Spleen (tissue), 11 donors: Measurements from ENCODE around the gene FBLN7. TPM values are rescaled to one million over a fixed set of nuclear protein-coding genes. Genes with fewer than 3 reads are reported as not detected.

Experiments
- DNase-seq: peaks from one replicate; pipeline ENCODE4 v3.0.0-alpha.2; 2020
- H3K27ac ChIP-seq, 8 donors: fragments of 200-600 bp; sonication (generic) in 7 of 8; 1 replicate in 4 of 8; 2 replicates in 4 of 8; pipeline versions ENCODE4 v1.5.0 to v1.8.0; 2016 to 2021; ENCODE audit warnings: inconsistent platforms in 4 of 8, mild to moderate bottlenecking in 4 of 8, moderate library complexity in 1 of 8
- H3K27me3 ChIP-seq, 7 donors: fragments of 200-600 bp; sonication (generic) in 6 of 7; replicated peaks in 1 of 7; 1 replicate in 4 of 7; 2 replicates in 3 of 7; pipeline versions ENCODE4 v1.5.0 to v1.8.0; 2016 to 2021; ENCODE audit warnings: inconsistent platforms in 3 of 7, mild to moderate bottlenecking in 1 of 7
- H3K36me3 ChIP-seq, 6 donors: fragments of 200-600 bp; sonication (generic) in 5 of 6; 1 replicate in 4 of 6; 2 replicates in 2 of 6; pipeline versions ENCODE4 v1.5.0 to v1.8.0; 2016 to 2021; ENCODE audit warnings: inconsistent platforms in 2 of 6
- H3K4me1 ChIP-seq, 6 donors: fragments of 200-600 bp; sonication (generic) in 5 of 6; 1 replicate in 3 of 6; 2 replicates in 3 of 6; pipeline versions ENCODE4 v1.5.0 to v1.8.0; 2016 to 2021; ENCODE audit warnings: inconsistent platforms in 3 of 6
- H3K4me3 ChIP-seq, 8 donors: fragments of 200-600 bp; sonication (generic) in 7 of 8; 1 replicate in 4 of 8; 2 replicates in 4 of 8; pipeline versions ENCODE4 v1.5.0 to v1.8.0; 2016 to 2021; ENCODE audit warnings: inconsistent platforms in 4 of 8, mild to moderate bottlenecking in 4 of 8, moderate library complexity in 2 of 8
- H3K9me3 ChIP-seq, 8 donors: fragments of 200-600 bp; sonication (generic) in 7 of 8; 1 replicate in 4 of 8; 2 replicates in 4 of 8; pipeline versions ENCODE4 v1.5.0 to v1.8.0; 2016 to 2021; ENCODE audit warnings: inconsistent platforms in 4 of 8
- CTCF ChIP-seq, 11 experiments: fragments of 200-600 bp in 7 of 11; fragments of 450-650 bp in 4 of 11; sonication (generic) in 4 of 11; IDR thresholded peaks in 8 of 11; conservative IDR thresholded peaks in 3 of 11; 1 replicate in 7 of 11; 2 replicates in 4 of 11; pipeline versions ENCODE4 v1.4.0 to v1.8.0; 2016 to 2021; ENCODE audit warnings: antibody characterized with exemption in 11 of 11, inconsistent platforms in 4 of 11, mild to moderate bottlenecking in 1 of 11
- POLR2A ChIP-seq, 3 donors: fragments of 450-650 bp; IDR thresholded peaks; one replicate each; pipeline ENCODE4 v1.5.1; 2017; ENCODE audit warnings: antibody characterized with exemption in 3 of 3, mild to moderate bottlenecking in 1 of 3
- POLR2AphosphoS5 ChIP-seq, 3 donors: sonication (generic); formaldehyde crosslinking; IDR thresholded peaks; one replicate each; pipeline ENCODE4 v1.5.1; 2017; ENCODE audit warnings: antibody characterized with exemption in 3 of 3
- WGBS, 5 donors: extraction: QIAGEN DNeasy Blood & Tissue Kit in 3 of 5; methylation state at CpG; one replicate each; pipeline versions ENCODE4 v1.1.5 to v1.1.7; 2013 to 2018; 5-methylcytosine and 5-hydroxymethylcytosine counted together
- intact Hi-C: fragments of 100-400 bp; cut with DNase I; formaldehyde crosslinking; loops from one replicate; pipeline ENCODE4 v1.15.0; 2023; ENCODE audit warnings: low total_unique reads
- polyA plus RNA-seq, 3 donors: library from polyadenylated mRNA; stranded (reverse); fragments of 200-250 nt; gene quantifications; one replicate each; pipeline ENCODE4 v1.2.1, GENCODE V29; 2013
- total RNA-seq, 7 donors: library from RNA; depleted of rRNA in 3 of 7; stranded (reverse); fragments of >200 nt in 3 of 7; fragmentation: NEBNext Ultra II Directional in 4 of 7; extraction: Animal tissue kit (Norgen Biotek cat#: 25700) in 4 of 7; gene quantifications; one replicate each; pipeline versions ENCODE4 v1.1.0 to v1.2.1, GENCODE V29; 2016 to 2021
- donor health status: healthy with polysubstance abuse.
- donor health status: DM: no; HTN: no; CAD: no; lungs with moderate emphysema.
- donor health status: DM: no; HTN: no; CAD: no.
- donor health status: Bipolar disorder and iron deficiency.
- donor health status: healthy.
- donor health status: DM: no; HTN: no; CAD: no.
- donor health status: DM: yes; HTN: yes; CAD: no.

FBLN7 gene
- total and polyA plus RNA-seq, 10 donors: 1.5 to 14.5 (median 7.8) TPM

- Histone ChIP-seq H3K36me3 (no peaks in the 10 kb centered on the region), H3K9me3 (peaks cover 0 to 6% (median 0%) of the 10 kb centered on the region in 8 donors), H3K27me3 (peaks cover 0 to 20% (median 7%) of the 10 kb centered on the region in 7 donors), H3K4me1 (peaks cover 0 to 23% (median 14%) of the 10 kb centered on the region in 6 donors), H3K4me3 (no peak overlapping the region), H3K27ac (no peak overlapping the region)
- intact Hi-C loops: no loop called here
- no peak for DNase-seq
- TF ChIP-seq CTCF (IDR thresholded peaks at IDR 0.05 in 8 of 11, conservative IDR thresholded peaks at IDR 0.05 in 3 of 11) (no peak), POLR2A (IDR thresholded peaks at IDR 0.05) (no peak), POLR2AphosphoS5 (IDR thresholded peaks at IDR 0.05) (no peak)
- 77 to 92% (median 85%) methylated on average over 7 to 9 of the region's 9 CpGs for WGBS, 5 donors
Measured at GRCh38 chr2:112185131-112185530, 46.9 kb downstream of the FBLN7 start.

- H3K27ac ChIP-seq: peak overlapping the region in 7 of 8 donors; percentile 19 to 79 (median 52)
- H3K9me3 ChIP-seq: no peaks in the 10 kb centered on the region
- DNase-seq: no peak
- H3K4me3 ChIP-seq: no peak overlapping the region
- no peak for TF ChIP-seq CTCF (IDR thresholded peaks at IDR 0.05 in 8 of 11, conservative IDR thresholded peaks at IDR 0.05 in 3 of 11)
- no peak for TF ChIP-seq POLR2AphosphoS5 (IDR thresholded peaks at IDR 0.05)
- no peak for TF ChIP-seq POLR2A (IDR thresholded peaks at IDR 0.05)
- intact Hi-C loops: no loop called here
- peaks cover 0 to under 1% (median 0%) of the 10 kb centered on the region in 7 donors for H3K27me3 ChIP-seq
- WGBS, 5 donors: 92 to 96% (median 95%) methylated on average over 29 to 31 of the region's 31 CpGs
- H3K36me3 ChIP-seq: no peaks in the 10 kb centered on the region
- peaks cover 0 to 19% (median 11%) of the 10 kb centered on the region in 6 donors for H3K4me1 ChIP-seq
Measured at GRCh38 chr2:112187046-112187715, 49.0 kb downstream of the FBLN7 start.

DNA sequence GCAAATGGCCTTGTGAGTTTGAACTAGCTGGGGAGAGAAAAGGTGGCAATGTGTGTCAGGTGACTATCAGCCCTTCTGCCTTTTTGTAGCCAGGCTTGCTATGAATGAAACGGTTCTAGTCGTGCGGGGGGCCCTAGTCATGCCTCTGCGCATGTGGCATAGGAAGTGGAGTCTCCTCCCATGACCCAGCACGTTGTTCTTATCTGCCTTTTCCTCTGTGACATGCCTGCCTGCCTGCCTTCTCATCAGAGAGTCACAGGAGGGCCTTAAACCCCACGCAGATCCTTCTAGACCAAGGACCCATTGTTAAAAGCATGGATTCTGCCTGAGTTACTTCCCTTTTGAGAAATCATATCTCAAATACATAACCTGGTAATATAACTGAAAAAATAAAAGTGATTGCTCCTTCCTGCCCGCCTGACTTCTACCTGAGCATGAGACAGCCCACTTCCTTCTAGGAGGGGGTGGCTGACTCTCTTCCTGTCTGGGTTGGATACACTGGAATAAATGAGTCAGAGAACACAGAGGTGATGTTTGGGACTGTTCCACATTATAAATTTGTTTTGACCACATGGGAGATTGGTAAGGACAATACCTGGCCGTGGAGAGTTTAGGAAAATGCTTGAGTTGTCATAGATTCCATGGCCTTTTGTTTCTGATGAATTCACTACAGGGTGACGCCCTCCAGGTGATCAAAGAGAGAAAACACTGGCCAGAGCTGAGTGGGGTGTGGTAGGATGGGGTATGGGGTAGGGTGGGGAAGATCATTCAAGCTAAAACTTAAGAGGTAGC is 49.8 kb downstream of the FBLN7 start:
- TF ChIP-seq POLR2AphosphoS5 (IDR thresholded peaks at IDR 0.05): peak in 1 of 3 donors; percentile 50
- no peak for TF ChIP-seq CTCF (IDR thresholded peaks at IDR 0.05 in 8 of 11, conservative IDR thresholded peaks at IDR 0.05 in 3 of 11)
- no peaks in the 10 kb centered on the region for H3K36me3 ChIP-seq
- H3K9me3 ChIP-seq: no peaks in the 10 kb centered on the region
- peaks cover 0 to 19% (median 11%) of the 10 kb centered on the region in 6 donors for H3K4me1 ChIP-seq
- intact Hi-C loops: no loop called here
- H3K27ac ChIP-seq: peak overlapping the region; percentile 19 to 79 (median 48)
- DNase-seq: no peak
- H3K4me3 ChIP-seq: no peak overlapping the region
- 42 to 58% (median 54%) methylated on average over 9 of the region's 9 CpGs for WGBS, 5 donors
- no peaks in the 10 kb centered on the region for H3K27me3 ChIP-seq

- peak overlapping the region in 4 of 8 donors; percentile 52 to 79 (median 64) for H3K27ac ChIP-seq
- TF ChIP-seq CTCF (IDR thresholded peaks at IDR 0.05 in 8 of 11, conservative IDR thresholded peaks at IDR 0.05 in 3 of 11) (no peak), POLR2A (IDR thresholded peaks at IDR 0.05) (no peak), POLR2AphosphoS5 (IDR thresholded peaks at IDR 0.05) (no peak)
- 95 to 100% (median 97%) methylated on average over 3 of the region's 3 CpGs for WGBS, 5 donors
- no peaks in the 10 kb centered on the region for H3K36me3 ChIP-seq
- intact Hi-C loops: no loop called here
- no peaks in the 10 kb centered on the region for H3K9me3 ChIP-seq
- no peak overlapping the region for H3K4me3 ChIP-seq
- no peaks in the 10 kb centered on the region for H3K27me3 ChIP-seq
- H3K4me1 ChIP-seq: peaks cover 0 to 19% (median 11%) of the 10 kb centered on the region in 6 donors
- DNase-seq: no peak
Measured at GRCh38 chr2:112189001-112189556, 50.9 kb downstream of the FBLN7 start.
